CD8-positive, alpha-beta memory T cell (primary cell): ENCODE measurements around the gene ZNF33B. TPM values are rescaled to one million over a fixed set of nuclear protein-coding genes. Genes with fewer than 3 reads are reported as not detected.

Experiments used
- CTCF ChIA-PET: fragments of 350-600 bp; sonication (Branson Sonifier 250); formaldehyde crosslinking; loops from one replicate; lab custom pipeline; 2021; ENCODE audit warnings: antibody characterized with exemption; lab: Charles Lee
- POLR2A ChIA-PET: fragments of 350-600 bp; sonication (Branson Sonifier 250); formaldehyde crosslinking; loops from one replicate; lab custom pipeline; 2021; ENCODE audit warnings: antibody characterized with exemption; lab: Charles Lee
- DNase-seq, 5 donors: peaks; one replicate each; pipeline versions ENCODE4 v3.0.0 to v3.0.0-alpha.2; 2020 to 2022; ENCODE audit warnings: mixed read lengths in 1 of 5
- H3K27ac ChIP-seq: one replicate; pipeline ENCODE4 v1.7.0; 2013; ENCODE audit warnings: low read depth, mild to moderate bottlenecking, low read length, moderate library complexity
- H3K27me3 ChIP-seq: 2 replicates; pipeline ENCODE4 v1.7.0; 2013; ENCODE audit warnings: low read length, mild to moderate bottlenecking; ENCODE audit not compliant: insufficient read depth, poor library complexity, severe bottlenecking
- H3K36me3 ChIP-seq: 2 replicates; pipeline ENCODE4 v1.7.0; 2013; ENCODE audit warnings: mild to moderate bottlenecking, low read length, moderate library complexity; ENCODE audit not compliant: insufficient read depth
- H3K4me1 ChIP-seq: 2 replicates; pipeline ENCODE4 v1.7.0; 2013; ENCODE audit warnings: mild to moderate bottlenecking, low read length, moderate library complexity; ENCODE audit not compliant: insufficient read depth
- H3K4me3 ChIP-seq: 2 replicates; pipeline ENCODE4 v1.7.0; 2013; ENCODE audit warnings: mild to moderate bottlenecking, low read length
- H3K9me3 ChIP-seq: 2 replicates; pipeline ENCODE4 v1.7.0; 2013; ENCODE audit warnings: mild to moderate bottlenecking, low read length
- H3K27ac Mint-ChIP-seq, 8 donors: one replicate each; pipeline ENCODE4 v1.8.0; 2020 to 2021; ENCODE audit warnings: mixed read lengths in 8 of 8, mild to moderate bottlenecking in 6 of 8, inconsistent platforms in 3 of 8, moderate library complexity in 3 of 8
- H3K27me3 Mint-ChIP-seq, 2 donors: one replicate each; pipeline ENCODE4 v1.8.0; 2020 to 2021; ENCODE audit warnings: mixed read lengths in 2 of 2, mild to moderate bottlenecking in 1 of 2, moderate library complexity in 1 of 2
- H3K36me3 Mint-ChIP-seq, 3 donors: one replicate each; pipeline ENCODE4 v1.8.0; 2020 to 2021; ENCODE audit warnings: mixed read lengths in 3 of 3, inconsistent platforms in 1 of 3, mild to moderate bottlenecking in 1 of 3
- H3K4me1 Mint-ChIP-seq, 3 donors: one replicate each; pipeline ENCODE4 v1.8.0; 2020 to 2021; ENCODE audit warnings: mixed read lengths in 3 of 3, inconsistent platforms in 1 of 3, mild to moderate bottlenecking in 1 of 3
- H3K4me3 Mint-ChIP-seq, 7 donors: one replicate each; pipeline ENCODE4 v1.8.0; 2020 to 2021; ENCODE audit warnings: mixed read lengths in 7 of 7, mild to moderate bottlenecking in 6 of 7, moderate library complexity in 4 of 7, inconsistent platforms in 2 of 7
- H3K9me3 Mint-ChIP-seq, 5 donors: one replicate each; pipeline ENCODE4 v1.8.0; 2020 to 2022; ENCODE audit warnings: mixed read lengths in 5 of 5, mild to moderate bottlenecking in 3 of 5, moderate library complexity in 2 of 5, inconsistent platforms in 1 of 5
- polyA plus RNA-seq: library from polyadenylated mRNA; unstranded; fragments of 300-500 nt; fragmentation: Illumina TruSeq; gene quantifications from one replicate; pipeline ENCODE4 v1.2.3, GENCODE V29; 2021
- total RNA-seq, 2 experiments: library from RNA; stranded (reverse); gene quantifications; one replicate each; pipeline ENCODE4 v1.2.3, GENCODE V29; 2021

Gene ZNF33B
- total and polyA plus RNA-seq, 3 experiments from 2014 or later: 9.5 to 14.2 (median 11.9) TPM

GRCh38 chr10:42548254-42548653 lies 90.1 kb downstream of the ZNF33B start:
- peak overlapping the region in 1 of 7 donors; percentile 68 for H3K4me3 Mint-ChIP-seq
- H3K27me3 Mint-ChIP-seq: peaks cover 0 to 2% of the 10 kb centered on the region in 2 donors
- Histone ChIP-seq H3K4me3 (no peak overlapping the region), H3K36me3 (peaks cover 8% of the 10 kb centered on the region), H3K9me3 (peaks cover 5% of the 10 kb centered on the region), H3K4me1 (peaks cover 25% of the 10 kb centered on the region), H3K27me3 (no peaks in the 10 kb centered on the region), H3K27ac (no peak overlapping the region)
- ChIA-PET CTCF (no interaction called here), POLR2A (no interaction called here)
- peaks cover 27 to 77% (median 62%) of the 10 kb centered on the region in 3 donors for H3K36me3 Mint-ChIP-seq
- peaks cover 12 to 25% (median 24%) of the 10 kb centered on the region in 5 donors for H3K9me3 Mint-ChIP-seq
- H3K27ac Mint-ChIP-seq: no peak overlapping the region
- no peak for DNase-seq
- peaks cover 52 to 77% (median 74%) of the 10 kb centered on the region in 3 donors for H3K4me1 Mint-ChIP-seq

- H3K27me3 ChIP-seq: no peaks in the 10 kb centered on the region
- no peak overlapping the region for H3K27ac Mint-ChIP-seq
- DNase-seq: no peak
- ChIA-PET CTCF (no interaction called here), POLR2A (no interaction called here)
- peaks cover 0 to 1% of the 10 kb centered on the region in 2 donors for H3K27me3 Mint-ChIP-seq
- no peak overlapping the region for H3K4me3 ChIP-seq
- peaks cover 36 to 89% (median 84%) of the 10 kb centered on the region in 3 donors for H3K36me3 Mint-ChIP-seq
- peaks cover 12% of the 10 kb centered on the region for H3K36me3 ChIP-seq
- H3K9me3 Mint-ChIP-seq: peaks cover 28 to 54% (median 46%) of the 10 kb centered on the region in 5 donors
- H3K4me1 ChIP-seq: peaks cover 3% of the 10 kb centered on the region
- no peak overlapping the region for H3K27ac ChIP-seq
- peaks cover 16% of the 10 kb centered on the region for H3K9me3 ChIP-seq
- H3K4me1 Mint-ChIP-seq: peaks cover 31 to 56% (median 51%) of the 10 kb centered on the region in 3 donors
- no peak overlapping the region for H3K4me3 Mint-ChIP-seq
These were observed 93.4 kb downstream of the ZNF33B start for GRCh38 chr10:42544945-42545344.

GRCh38 chr10:42543840-42544372 lies 94.5 kb downstream of the ZNF33B start:
- POLR2A ChIA-PET: no interaction called here
- CTCF ChIA-PET: no interaction called here
- H3K36me3 Mint-ChIP-seq: peaks cover 35 to 90% (median 87%) of the 10 kb centered on the region in 3 donors
- H3K36me3 ChIP-seq: peaks cover 9% of the 10 kb centered on the region
- no peak overlapping the region for H3K4me3 ChIP-seq
- peaks cover 0 to under 1% of the 10 kb centered on the region in 2 donors for H3K27me3 Mint-ChIP-seq
- peaks cover 16% of the 10 kb centered on the region for H3K9me3 ChIP-seq
- no peaks in the 10 kb centered on the region for H3K27me3 ChIP-seq
- no peak for DNase-seq
- no peaks in the 10 kb centered on the region for H3K4me1 ChIP-seq
- H3K27ac ChIP-seq: peak overlapping the region; percentile 41
- H3K4me3 Mint-ChIP-seq: peak overlapping the region in 1 of 7 donors; percentile 18
- H3K4me1 Mint-ChIP-seq: peaks cover 24 to 48% (median 42%) of the 10 kb centered on the region in 3 donors
- H3K27ac Mint-ChIP-seq: peak overlapping the region in 1 of 8 donors; percentile 92
- H3K9me3 Mint-ChIP-seq: peaks cover 31 to 60% (median 46%) of the 10 kb centered on the region in 5 donors

Other genes with a start within 250 kb of the ZNF33B start
- 10 to 100 TPM; 40.3 to 40.4 TPM for gene BMS1, start 144.2 kb upstream of the ZNF33B start, total RNA-seq
- gene BMS1, start 144.2 kb upstream of the ZNF33B start, polyA plus RNA-seq: 16.6 TPM